Measurements from ENCODE around the gene AHCTF1.

DNA sequence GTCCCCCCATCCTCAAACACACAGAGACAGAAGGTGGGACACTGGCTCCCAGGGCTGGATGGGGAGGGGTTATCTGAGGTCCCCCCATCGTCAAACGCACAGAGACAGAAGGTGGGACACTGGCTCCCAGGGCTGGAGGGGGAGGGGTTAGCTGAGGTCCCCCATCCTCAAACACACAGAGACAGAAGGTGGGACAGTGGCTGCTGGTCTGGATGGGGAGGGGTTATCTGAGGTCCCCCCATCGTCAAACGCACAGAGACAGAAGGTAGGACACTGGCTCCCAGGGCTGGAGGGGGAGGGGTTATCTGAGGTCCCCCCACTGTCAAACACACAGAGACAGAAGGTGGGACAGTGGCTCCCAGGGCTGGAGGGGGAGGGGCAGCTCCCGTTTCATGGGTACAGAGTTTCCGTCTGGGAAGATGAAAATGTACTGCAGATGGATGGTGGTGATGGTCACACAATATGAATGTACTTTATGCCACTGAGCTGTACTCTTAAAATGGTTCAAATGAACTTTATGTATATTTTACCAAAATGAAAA lies 138.3 kb downstream of the AHCTF1 start:
- TF ChIP-seq, protein P1, sequence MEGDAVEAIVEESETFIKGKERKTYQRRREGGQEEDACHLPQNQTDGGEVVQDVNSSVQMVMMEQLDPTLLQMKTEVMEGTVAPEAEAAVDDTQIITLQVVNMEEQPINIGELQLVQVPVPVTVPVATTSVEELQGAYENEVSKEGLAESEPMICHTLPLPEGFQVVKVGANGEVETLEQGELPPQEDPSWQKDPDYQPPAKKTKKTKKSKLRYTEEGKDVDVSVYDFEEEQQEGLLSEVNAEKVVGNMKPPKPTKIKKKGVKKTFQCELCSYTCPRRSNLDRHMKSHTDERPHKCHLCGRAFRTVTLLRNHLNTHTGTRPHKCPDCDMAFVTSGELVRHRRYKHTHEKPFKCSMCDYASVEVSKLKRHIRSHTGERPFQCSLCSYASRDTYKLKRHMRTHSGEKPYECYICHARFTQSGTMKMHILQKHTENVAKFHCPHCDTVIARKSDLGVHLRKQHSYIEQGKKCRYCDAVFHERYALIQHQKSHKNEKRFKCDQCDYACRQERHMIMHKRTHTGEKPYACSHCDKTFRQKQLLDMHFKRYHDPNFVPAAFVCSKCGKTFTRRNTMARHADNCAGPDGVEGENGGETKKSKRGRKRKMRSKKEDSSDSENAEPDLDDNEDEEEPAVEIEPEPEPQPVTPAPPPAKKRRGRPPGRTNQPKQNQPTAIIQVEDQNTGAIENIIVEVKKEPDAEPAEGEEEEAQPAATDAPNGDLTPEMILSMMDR (IDR thresholded peaks at IDR 0.05; ENCODE audit: low read depth, low read length): no peak
- TF ChIP-seq EZH2phosphoT487 (IDR thresholded peaks at IDR 0.05; ENCODE audit: low read depth): no peak

All from OCI-LY3 (cell line).